ENCODE results near the gene MMEL1.

- no peak for TF ChIP-seq CTCF (IDR thresholded peaks at IDR 0.05; ENCODE audit: insufficient read depth, low read length)
- TF ChIP-seq GABPA (IDR thresholded peaks at IDR 0.05; ENCODE audit: low read depth): no peak
- no peak for TF ChIP-seq REST (IDR thresholded peaks at IDR 0.05; ENCODE audit: insufficient replicate concordance, low read depth)
Observed at GRCh38 chr1:2602311-2602835, 30.4 kb downstream of the MMEL1 start.
